ENCODE results near the gene APOO.

GRCh38 chrX:23826653-23827052 lies 81.1 kb downstream of the APOO start:
- TF ChIP-seq KDM1A (IDR thresholded peaks at IDR 0.05; ENCODE audit: low read depth), result no peak
- TF ChIP-seq MAZ (IDR thresholded peaks at IDR 0.05; ENCODE audit: borderline replicate concordance, low read depth, low read length), result no peak
- TF ChIP-seq CTCF (IDR thresholded peaks at IDR 0.05), result no peak
- no peak for TF ChIP-seq BCL3 (IDR thresholded peaks at IDR 0.05)
- no peak for TF ChIP-seq EP300 (IDR thresholded peaks at IDR 0.05)
- TF ChIP-seq NR3C1 (IDR thresholded peaks at IDR 0.05), result no peak
- TF ChIP-seq MYC (IDR thresholded peaks at IDR 0.05; ENCODE audit: borderline replicate concordance, low read length), result no peak
- TF ChIP-seq USF2 (IDR thresholded peaks at IDR 0.05), result no peak
- TF ChIP-seq CHD2 (IDR thresholded peaks at IDR 0.05; ENCODE audit: low read length, partially characterized antibody), result no peak
- TF ChIP-seq EHMT2 (IDR thresholded peaks at IDR 0.05; ENCODE audit: low read depth), result no peak
- TF ChIP-seq JUNB (IDR thresholded peaks at IDR 0.05), result no peak
- TF ChIP-seq SMC3 (IDR thresholded peaks at IDR 0.05), result no peak
